ENCODE results near the gene PRCP. TPM values are rescaled to one million over a fixed set of nuclear protein-coding genes. Genes with fewer than 3 reads are reported as not detected.
"Not testable (repeated sequence)": the region's sequence is repeated elsewhere in the genome, so short reads cannot be mapped to it uniquely, and the experiment has no call there.

PRCP gene
- total and polyA plus RNA-seq, 2 experiments from 2014 or later: 33.3 to 52.8 TPM

DNA sequence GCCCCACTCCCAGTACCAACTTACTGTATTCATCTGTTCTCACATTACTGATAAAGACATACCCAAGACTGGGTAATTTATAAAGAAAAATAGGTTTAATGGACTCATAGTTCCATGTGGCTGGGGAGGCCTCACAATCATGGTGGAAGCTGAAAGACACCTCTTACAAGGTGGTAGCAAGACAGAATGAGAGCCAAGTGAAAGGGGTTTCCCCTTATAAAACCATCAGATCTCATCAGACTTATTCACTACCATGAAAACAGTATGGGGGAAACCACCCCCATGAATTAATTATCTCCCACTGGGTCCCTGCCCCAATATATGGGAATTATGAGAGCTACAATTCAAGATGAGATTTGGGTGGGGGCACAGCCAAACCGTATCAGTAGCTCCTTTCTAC, 44.8 kb upstream of the PRCP start:
- ATAC-seq; H3K4me2 ChIP-seq; H3K79me2 ChIP-seq (replicated peaks; ENCODE audit: insufficient read depth); H2AFZ ChIP-seq; H3K4me3 Mint-ChIP-seq; H3K27me3 Mint-ChIP-seq (ENCODE audit: insufficient read depth, low read depth, poor library complexity); H3F3A ChIP-seq (replicated peaks; ENCODE audit: low read depth); H3K4me1 ChIP-seq (ENCODE audit: insufficient read depth); H3K27ac Mint-ChIP-seq; H3K4me1 Mint-ChIP-seq; H3K27ac ChIP-seq (ENCODE audit: low read depth); H4K20me1 ChIP-seq (replicated peaks; ENCODE audit: insufficient read depth); H3K4me3 ChIP-seq; H3K9me2 ChIP-seq (ENCODE audit: insufficient read depth); DNase-seq (ENCODE audit: low spot score); H3K36me3 ChIP-seq (ENCODE audit: insufficient read depth); H3K27me3 ChIP-seq (ENCODE audit: insufficient read depth); H3K36me3 Mint-ChIP-seq (ENCODE audit: low read depth); H3K9me3 Mint-ChIP-seq: not testable (repeated sequence)

DNA sequence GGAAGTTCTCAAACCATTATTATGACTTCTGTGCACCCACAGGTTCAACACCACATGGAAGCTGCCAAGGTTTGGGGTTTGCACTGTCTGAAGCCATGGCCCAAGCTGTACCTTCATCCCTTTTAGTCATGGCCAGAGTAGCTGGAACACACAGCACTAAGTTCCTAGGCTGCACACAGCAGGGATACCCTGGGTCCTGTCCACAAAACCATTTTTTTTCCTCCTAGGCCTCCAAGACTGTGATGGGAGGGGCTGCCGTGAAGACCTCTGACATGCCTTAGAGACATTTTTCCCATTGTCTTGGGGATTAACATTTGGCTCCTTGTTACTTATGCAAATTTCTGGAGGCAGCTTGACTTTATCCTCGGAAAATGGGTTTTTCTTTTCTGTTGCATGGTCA, 44.0 kb upstream of the PRCP start:
- H3K36me3 Mint-ChIP-seq (ENCODE audit: low read depth): 0 out of 3 replicates have a peak, but pooled peaks cover 3% of the 10 kb centered on the region
- no peaks in the 10 kb centered on the region for H3K4me1 Mint-ChIP-seq
- no peak overlapping the region for H3K27ac ChIP-seq (ENCODE audit: low read depth)
- H3K4me3 ChIP-seq: no peak overlapping the region
- no peaks in the 10 kb centered on the region; the same call in 1 of the 3 replicates for H3K9me3 Mint-ChIP-seq
- H3K9me2 ChIP-seq (ENCODE audit: insufficient read depth): peaks cover 4% of the 10 kb centered on the region; the same call in 1 of the 2 replicates
- ATAC-seq (no peak), DNase-seq (ENCODE audit: low spot score) (no peak)
- no peaks in the 10 kb centered on the region for H3K4me1 ChIP-seq (ENCODE audit: insufficient read depth)
- H4K20me1 ChIP-seq (replicated peaks; ENCODE audit: insufficient read depth): no peaks in the 10 kb centered on the region
- no peak overlapping the region; the same call in 1 of the 2 replicates for H3K27ac Mint-ChIP-seq
- H3F3A ChIP-seq (replicated peaks; ENCODE audit: low read depth): no peaks in the 10 kb centered on the region
- TF ChIP-seq, protein P1, sequence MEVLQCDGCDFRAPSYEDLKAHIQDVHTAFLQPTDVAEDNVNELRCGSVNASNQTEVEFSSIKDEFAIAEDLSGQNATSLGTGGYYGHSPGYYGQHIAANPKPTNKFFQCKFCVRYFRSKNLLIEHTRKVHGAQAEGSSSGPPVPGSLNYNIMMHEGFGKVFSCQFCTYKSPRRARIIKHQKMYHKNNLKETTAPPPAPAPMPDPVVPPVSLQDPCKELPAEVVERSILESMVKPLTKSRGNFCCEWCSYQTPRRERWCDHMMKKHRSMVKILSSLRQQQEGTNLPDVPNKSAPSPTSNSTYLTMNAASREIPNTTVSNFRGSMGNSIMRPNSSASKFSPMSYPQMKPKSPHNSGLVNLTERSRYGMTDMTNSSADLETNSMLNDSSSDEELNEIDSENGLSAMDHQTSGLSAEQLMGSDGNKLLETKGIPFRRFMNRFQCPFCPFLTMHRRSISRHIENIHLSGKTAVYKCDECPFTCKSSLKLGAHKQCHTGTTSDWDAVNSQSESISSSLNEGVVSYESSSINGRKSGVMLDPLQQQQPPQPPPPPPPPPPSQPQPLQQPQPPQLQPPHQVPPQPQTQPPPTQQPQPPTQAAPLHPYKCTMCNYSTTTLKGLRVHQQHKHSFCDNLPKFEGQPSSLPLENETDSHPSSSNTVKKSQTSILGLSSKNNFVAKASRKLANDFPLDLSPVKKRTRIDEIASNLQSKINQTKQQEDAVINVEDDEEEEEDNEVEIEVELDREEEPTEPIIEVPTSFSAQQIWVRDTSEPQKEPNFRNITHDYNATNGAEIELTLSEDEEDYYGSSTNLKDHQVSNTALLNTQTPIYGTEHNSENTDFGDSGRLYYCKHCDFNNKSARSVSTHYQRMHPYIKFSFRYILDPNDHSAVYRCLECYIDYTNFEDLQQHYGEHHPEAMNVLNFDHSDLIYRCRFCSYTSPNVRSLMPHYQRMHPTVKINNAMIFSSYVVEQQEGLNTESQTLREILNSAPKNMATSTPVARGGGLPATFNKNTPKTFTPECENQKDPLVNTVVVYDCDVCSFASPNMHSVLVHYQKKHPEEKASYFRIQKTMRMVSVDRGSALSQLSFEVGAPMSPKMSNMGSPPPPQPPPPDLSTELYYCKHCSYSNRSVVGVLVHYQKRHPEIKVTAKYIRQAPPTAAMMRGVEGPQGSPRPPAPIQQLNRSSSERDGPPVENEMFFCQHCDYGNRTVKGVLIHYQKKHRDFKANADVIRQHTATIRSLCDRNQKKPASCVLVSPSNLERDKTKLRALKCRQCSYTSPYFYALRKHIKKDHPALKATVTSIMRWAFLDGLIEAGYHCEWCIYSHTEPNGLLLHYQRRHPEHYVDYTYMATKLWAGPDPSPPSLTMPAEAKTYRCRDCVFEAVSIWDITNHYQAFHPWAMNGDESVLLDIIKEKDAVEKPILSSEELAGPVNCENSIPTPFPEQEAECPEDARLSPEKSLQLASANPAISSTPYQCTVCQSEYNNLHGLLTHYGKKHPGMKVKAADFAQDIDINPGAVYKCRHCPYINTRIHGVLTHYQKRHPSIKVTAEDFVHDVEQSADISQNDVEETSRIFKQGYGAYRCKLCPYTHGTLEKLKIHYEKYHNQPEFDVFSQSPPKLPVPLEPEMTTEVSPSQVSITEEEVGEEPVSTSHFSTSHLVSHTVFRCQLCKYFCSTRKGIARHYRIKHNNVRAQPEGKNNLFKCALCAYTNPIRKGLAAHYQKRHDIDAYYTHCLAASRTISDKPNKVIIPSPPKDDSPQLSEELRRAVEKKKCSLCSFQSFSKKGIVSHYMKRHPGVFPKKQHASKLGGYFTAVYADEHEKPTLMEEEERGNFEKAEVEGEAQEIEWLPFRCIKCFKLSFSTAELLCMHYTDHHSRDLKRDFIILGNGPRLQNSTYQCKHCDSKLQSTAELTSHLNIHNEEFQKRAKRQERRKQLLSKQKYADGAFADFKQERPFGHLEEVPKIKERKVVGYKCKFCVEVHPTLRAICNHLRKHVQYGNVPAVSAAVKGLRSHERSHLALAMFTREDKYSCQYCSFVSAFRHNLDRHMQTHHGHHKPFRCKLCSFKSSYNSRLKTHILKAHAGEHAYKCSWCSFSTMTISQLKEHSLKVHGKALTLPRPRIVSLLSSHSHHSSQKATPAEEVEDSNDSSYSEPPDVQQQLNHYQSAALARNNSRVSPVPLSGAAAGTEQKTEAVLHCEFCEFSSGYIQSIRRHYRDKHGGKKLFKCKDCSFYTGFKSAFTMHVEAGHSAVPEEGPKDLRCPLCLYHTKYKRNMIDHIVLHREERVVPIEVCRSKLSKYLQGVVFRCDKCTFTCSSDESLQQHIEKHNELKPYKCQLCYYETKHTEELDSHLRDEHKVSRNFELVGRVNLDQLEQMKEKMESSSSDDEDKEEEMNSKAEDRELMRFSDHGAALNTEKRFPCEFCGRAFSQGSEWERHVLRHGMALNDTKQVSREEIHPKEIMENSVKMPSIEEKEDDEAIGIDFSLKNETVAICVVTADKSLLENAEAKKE (CRISPR knock-in tag; IDR thresholded peaks at IDR 0.05): no peak
- TF ChIP-seq, protein P2, sequence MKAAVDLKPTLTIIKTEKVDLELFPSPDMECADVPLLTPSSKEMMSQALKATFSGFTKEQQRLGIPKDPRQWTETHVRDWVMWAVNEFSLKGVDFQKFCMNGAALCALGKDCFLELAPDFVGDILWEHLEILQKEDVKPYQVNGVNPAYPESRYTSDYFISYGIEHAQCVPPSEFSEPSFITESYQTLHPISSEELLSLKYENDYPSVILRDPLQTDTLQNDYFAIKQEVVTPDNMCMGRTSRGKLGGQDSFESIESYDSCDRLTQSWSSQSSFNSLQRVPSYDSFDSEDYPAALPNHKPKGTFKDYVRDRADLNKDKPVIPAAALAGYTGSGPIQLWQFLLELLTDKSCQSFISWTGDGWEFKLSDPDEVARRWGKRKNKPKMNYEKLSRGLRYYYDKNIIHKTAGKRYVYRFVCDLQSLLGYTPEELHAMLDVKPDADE (IDR thresholded peaks at IDR 0.05): no peak
- TF ChIP-seq NANOG (IDR thresholded peaks at IDR 0.05; ENCODE audit: borderline replicate concordance) (no peak), ZNF114 (CRISPR knock-in tag; IDR thresholded peaks at IDR 0.05) (no peak), POLR2AphosphoS5 (IDR thresholded peaks at IDR 0.05; ENCODE audit: low read depth) (no peak), EZH2 (IDR thresholded peaks at IDR 0.05; ENCODE audit: low read depth, unreplicated experiment) (no peak), EZH2phosphoT487 (IDR thresholded peaks at IDR 0.05; ENCODE audit: unreplicated experiment) (no peak), JUNB (IDR thresholded peaks at IDR 0.05; ENCODE audit: unreplicated experiment) (no peak)
- H3K4me3 Mint-ChIP-seq: no peak overlapping the region
- H3K27me3 Mint-ChIP-seq (ENCODE audit: insufficient read depth, low read depth, poor library complexity): no peaks in the 10 kb centered on the region
- H3K27me3 ChIP-seq (ENCODE audit: insufficient read depth): no peaks in the 10 kb centered on the region
- no peak overlapping the region for H3K4me2 ChIP-seq
- no peak overlapping the region; the same call in 1 of the 2 replicates for H2AFZ ChIP-seq
- H3K79me2 ChIP-seq (replicated peaks; ENCODE audit: insufficient read depth): no peaks in the 10 kb centered on the region
- no peaks in the 10 kb centered on the region for H3K36me3 ChIP-seq (ENCODE audit: insufficient read depth)

DNA sequence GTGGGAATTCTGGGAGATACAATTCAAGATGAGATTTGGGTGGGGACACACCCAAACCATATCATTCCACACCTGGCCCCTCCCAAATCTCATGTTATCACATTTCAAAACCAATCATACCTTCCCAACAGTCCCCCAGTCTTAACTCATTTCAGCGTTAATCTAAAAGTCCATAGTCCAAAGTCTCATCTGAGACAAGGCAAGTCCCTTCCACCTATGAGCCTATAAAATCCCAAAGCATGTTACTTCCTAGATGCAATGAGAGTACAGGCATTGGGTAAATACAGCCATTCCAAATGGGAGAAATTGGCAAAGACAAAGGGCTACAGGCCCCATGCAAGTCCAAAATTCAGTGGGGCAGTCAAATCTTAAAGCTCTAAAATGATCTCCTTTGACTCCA, 43.2 kb upstream of the PRCP start:
- H3K27ac Mint-ChIP-seq; H3K36me3 Mint-ChIP-seq (ENCODE audit: low read depth); H3K36me3 ChIP-seq (ENCODE audit: insufficient read depth); DNase-seq (ENCODE audit: low spot score); H3K9me2 ChIP-seq (ENCODE audit: insufficient read depth); H2AFZ ChIP-seq; H3K27ac ChIP-seq (ENCODE audit: low read depth); H3K4me1 Mint-ChIP-seq; ATAC-seq; H3K4me3 Mint-ChIP-seq; H3K4me3 ChIP-seq; H4K20me1 ChIP-seq (replicated peaks; ENCODE audit: insufficient read depth); H3K4me1 ChIP-seq (ENCODE audit: insufficient read depth); H3K79me2 ChIP-seq (replicated peaks; ENCODE audit: insufficient read depth); H3F3A ChIP-seq (replicated peaks; ENCODE audit: low read depth); H3K4me2 ChIP-seq; H3K27me3 ChIP-seq (ENCODE audit: insufficient read depth); H3K9me3 Mint-ChIP-seq; H3K27me3 Mint-ChIP-seq (ENCODE audit: insufficient read depth, low read depth, poor library complexity): not testable (repeated sequence)
